CD4-positive, alpha-beta T cell treated with Interleukin-15 for 1 hour (primary cell): Measurements from ENCODE around the gene EIF2B5.
A peak's percentile ranks its signal among the peaks of the same experiment; 100 is the strongest.
"Not testable (repeated sequence)": the region's sequence is repeated elsewhere in the genome, so short reads cannot be mapped to it uniquely, and the experiment has no call there.

Experiments used
- DNase-seq: peaks from one replicate; pipeline ENCODE4 v3.0.0-alpha.2; 2020

The EIF2B5 gene

DNA sequence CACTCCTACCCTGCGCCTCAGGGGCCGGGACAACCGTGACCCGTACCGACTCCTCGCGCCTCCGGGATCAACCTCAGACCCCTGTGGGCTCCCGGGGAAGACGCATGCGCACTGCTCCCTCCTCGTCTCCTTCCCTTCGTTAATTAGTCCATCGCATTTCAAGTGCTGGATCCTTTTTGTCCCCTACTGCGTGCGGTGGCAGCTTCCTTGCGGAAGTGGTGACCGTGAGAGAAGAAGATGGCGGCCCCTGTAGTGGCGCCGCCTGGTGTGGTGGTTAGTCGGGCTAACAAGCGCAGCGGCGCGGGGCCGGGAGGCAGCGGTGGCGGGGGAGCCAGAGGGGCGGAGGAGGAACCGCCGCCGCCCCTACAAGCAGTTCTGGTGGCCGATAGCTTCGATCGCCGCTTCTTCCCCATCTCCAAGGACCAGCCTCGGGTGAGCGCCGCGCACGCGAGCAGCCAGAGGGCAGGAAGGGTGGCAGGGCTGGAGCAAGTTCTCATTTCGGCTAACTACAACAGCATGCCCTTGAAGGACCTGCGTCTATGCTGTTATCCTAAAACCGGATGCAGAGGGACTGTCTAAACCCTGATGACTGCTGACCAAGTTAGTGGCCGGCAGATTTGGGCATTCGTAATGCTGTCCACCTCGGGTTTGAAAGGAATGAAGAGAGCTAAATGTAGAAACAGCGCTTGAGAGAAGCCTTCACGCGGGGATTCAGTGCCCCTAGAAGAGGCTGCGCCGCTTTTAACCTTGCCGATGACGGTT lies at the start of gene EIF2B5:
EIF2B5 (plus strand) TSS at position 210 of the 762 bp plus-strand sequence; CDS start at position 238, 28 bp downstream.
- peak; percentile 90 for DNase-seq

DNA sequence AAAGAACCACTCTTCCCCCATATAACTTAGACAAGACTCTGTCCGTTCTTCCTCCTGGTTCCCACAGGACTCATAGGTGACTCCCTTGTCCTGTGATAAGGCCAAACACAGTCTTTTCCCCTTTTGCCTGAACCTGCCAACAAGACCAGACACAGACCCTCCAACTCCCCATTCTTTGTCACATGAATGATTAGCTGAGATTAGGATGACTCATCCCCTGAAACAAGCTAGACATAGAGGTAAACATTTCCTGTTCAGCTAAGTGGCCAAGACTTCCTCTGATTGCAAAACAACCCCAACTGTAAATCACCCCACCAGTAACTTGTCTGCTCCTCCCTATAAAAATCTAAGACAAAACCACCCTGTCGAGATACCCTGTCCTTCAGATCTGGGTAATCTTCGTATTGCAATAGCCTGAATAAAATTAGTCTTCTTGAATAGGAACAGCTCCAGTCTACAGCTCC lies 49.7 kb upstream of the EIF2B5 start:
- DNase-seq = no peak

DNA sequence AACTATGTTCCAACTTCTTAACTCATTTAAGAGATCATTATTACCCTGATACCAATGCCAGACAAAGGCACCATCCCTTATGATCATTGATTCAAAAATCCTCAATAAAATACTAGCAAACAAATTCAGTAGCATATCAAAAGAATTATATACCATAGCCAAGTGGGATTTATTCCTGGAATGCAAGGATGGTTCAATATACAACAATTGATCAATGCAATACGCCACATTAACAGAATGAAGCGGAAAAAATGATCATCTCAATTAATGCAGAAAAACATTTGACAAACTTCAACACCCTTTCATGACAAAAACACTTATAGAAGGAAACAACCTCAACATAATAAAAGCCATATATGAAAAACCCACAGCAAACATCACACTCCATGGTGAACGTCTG lies 43.0 kb upstream of the EIF2B5 start:
- DNase-seq = no peak

DNA sequence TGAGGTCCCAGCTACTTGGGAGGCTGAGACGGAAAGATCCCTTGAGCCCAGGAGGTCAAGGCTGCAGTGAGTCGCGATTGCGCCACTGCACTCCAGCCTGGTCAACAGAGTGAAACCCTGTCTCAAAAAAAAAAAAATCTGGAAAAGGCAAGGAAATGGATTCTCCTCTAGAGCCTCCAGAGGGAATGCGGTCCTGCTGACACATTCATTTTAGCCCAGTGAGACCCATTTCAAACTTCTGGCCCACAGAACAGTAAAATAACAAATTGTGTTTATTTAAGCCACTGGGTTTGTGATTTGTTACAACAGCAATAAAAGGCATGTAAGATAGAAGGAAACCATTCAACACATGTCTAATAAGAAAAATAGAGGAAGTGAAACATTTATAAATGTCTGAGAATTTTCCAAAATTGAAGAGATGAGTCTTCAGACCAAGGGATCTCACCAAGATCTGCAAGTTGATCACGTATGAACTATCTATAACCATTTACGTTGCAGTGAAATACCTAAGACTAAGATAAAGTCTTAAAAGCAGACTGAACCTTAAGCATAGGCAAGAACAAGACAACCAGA lies 38.3 kb upstream of the EIF2B5 start, which contains the start of gene HTR3E:
HTR3E (plus strand) TSS at position 254 of the 573 bp plus-strand sequence. CDS start 466 bp downstream, outside the sequence.
- no peak for DNase-seq

DNA sequence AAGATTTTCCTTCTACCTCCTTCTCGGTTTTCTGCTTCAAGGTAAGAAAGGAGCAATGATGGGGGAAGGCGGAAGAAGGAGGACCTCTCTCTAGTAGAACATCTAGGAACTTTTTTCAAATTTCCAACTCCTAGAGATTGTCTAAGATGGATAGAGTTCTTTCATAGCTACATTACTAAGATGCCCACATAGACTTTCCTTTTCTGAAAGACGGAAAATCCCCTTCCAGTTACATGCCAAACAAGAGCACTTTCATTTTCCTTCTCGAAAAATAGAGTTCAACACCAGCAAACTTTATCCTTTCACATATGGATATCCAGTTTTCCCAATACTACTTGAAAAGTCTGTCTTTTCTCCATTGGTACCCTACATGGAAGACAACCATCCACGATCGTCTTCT lies 37.6 kb upstream of the EIF2B5 start:
- DNase-seq = no peak

DNA sequence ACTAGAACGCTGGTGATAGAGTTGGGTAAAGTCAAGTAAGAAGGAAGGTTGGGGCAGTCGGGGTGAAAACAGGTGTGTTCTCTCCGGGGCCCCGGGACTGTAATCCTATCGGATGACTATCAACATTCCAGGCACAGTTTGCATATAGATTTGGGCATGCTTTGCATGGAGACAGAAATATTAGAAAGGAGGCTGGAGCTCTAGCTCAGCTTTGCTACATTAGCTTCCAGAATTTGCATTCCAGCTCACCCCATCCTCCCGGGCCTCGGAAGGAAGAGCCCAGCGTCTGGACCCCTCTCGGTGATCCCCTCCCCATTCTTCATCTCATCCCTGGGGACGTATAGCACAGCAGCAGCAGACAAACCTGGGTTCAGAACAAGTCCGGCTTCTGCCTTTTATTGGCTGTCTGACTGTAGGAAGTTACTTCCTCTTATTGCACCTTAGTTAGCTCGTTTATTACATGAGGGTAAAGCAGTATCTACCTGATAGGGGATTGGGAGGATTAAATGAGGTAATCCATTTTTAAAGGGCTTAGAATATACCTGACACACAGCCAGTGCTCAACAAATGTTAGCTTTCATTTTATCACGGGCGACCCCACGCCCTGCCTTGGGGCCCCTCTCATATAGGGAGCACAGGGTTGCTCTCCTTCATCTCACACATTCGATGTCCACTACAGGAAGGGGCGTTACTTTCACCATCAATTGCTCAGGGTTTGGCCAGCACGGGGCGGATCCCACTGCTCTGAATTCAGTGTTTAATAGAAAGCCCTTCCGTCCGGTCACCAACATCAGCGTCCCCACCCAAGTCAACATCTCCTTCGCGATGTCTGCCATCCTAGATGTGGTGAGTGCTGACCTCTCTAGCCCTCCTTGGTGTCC lies 35.1 kb upstream of the EIF2B5 start:
- no peak for DNase-seq

DNA sequence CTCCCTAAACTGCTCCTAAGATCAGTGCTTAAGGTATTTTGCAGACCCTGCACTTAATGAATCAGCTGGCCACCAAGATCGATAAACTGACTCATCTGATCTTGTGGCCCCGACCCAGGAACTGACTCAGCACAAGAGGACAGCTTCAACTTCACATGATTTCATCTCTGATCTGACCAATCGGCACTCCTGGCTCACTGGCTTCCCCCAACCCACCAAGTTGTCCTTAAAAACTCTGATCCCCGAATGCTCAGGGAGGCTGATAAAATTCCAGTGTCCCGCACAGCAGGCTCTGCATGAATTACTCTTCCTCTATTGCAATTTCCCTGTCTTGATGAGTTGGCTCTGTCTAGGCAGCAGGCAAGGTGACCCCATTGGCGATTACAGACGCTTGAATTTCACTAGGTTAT lies 24.8 kb upstream of the EIF2B5 start:
- DNase-seq = no peak

DNA sequence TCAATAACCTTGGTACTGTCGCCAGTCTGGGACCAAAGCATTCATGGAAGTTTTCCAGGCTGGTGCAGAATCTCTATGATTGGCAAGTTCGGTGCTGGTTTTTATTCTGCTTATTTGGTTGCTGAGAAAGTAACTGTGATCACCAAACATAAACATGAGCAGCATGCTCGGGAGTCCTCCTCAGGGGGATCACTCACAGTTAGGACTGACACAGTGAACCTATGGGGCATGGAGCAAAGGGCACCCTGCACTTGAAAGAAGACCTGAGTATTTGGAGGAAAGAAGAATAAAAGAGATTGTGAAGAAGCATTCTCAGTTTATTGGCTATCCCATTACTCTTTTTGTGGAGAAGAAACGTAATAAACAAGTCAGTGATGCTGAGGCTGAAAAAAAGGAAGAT lies 19.1 kb upstream of the EIF2B5 start:
- DNase-seq = no peak

DNA sequence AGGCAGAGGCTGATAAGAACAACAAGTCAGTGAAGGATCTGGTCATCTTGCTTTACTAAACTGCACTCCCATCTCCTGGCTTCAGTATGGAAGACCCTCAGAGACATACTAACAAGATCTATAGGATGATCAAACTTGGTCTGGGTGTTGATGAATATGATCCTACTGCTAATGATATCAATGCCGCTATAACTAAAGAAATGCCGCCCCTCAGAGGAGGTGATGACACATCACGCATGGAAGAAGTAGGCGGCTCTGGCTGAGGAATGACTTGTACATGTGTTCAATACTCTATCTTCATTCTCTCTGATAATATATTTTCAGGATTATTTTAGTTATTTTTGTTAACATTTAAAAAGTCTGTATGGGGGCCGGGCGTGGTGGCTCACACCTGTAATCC lies 17.5 kb upstream of the EIF2B5 start:
- DNase-seq = no peak

DNA sequence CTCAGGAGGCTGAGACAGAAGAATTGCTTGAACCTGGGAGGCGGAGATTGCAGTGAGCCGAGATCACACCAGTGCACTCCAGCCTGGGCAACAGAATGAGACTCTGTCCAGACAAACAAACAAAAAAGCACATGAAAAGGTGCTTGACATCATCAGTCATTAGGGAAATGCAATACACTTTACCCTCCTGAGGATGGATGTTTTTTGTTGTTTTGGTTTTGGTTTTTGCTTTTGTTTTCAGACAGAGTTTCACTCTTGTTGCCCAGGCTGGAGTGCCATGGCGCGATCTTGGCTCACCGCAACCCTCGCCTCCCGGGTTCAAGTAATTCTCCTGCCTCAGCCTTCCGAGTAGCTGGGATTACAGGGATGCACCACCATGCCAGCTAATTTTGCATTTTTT lies 14.1 kb upstream of the EIF2B5 start:
- DNase-seq = not testable (repeated sequence)

DNA sequence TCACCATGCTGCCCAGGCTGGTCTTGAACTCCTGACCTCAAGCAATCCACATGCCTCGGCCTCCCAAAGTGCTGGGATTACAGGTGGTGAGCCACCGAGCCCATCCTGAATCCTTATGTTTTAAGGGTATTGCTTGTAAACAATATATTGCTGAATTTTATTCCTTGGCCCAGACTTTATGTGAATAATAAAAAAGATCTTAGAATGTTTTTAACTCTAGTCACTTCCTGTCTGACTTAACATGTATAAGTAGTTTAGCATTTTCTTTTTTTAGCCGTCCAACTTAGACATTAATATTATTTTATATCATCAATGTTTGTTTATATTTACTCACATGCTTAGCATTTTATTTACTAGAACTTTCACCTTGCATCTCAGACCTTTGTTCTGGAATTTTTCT lies 9.2 kb upstream of the EIF2B5 start:
- no peak for DNase-seq

DNA sequence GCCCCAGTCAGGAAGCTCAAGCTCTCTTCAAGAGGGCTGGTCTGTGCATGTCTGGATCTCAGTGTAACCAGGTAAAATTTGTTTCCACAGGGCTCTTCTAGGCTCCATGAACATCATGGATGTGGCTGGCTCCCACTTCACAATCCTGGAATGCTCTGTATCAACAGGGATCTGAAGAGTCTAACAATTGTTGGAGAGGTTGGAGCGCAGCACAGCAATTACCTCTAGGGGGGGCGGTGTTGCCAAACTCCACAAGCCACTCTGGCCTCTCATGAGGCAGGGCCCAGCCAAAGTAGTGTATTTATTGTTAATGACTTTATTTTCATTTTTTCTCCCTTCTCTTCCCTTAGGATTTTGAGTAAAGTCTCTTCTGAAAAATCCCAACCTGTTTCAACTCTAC lies 6.1 kb upstream of the EIF2B5 start:
- DNase-seq = no peak

DNA sequence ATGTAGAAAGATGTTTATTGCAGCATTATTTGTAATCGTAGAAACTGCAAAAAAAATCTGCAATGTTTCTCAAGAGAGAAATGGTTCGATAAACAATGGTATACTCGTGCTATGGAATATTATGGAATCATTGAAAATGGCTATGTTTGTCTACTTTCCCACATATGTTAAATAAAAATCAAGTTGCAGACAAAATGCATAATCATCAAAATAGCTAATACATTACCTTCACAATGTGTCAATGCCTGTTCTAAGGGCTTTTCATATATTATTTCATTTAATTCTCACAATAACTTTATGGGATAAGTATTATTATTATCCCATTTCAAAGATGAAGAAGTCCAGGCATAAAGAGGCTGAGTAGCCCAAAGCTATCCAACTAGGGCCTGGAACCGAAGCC lies 2.2 kb upstream of the EIF2B5 start:
- DNase-seq = no peak

DNA sequence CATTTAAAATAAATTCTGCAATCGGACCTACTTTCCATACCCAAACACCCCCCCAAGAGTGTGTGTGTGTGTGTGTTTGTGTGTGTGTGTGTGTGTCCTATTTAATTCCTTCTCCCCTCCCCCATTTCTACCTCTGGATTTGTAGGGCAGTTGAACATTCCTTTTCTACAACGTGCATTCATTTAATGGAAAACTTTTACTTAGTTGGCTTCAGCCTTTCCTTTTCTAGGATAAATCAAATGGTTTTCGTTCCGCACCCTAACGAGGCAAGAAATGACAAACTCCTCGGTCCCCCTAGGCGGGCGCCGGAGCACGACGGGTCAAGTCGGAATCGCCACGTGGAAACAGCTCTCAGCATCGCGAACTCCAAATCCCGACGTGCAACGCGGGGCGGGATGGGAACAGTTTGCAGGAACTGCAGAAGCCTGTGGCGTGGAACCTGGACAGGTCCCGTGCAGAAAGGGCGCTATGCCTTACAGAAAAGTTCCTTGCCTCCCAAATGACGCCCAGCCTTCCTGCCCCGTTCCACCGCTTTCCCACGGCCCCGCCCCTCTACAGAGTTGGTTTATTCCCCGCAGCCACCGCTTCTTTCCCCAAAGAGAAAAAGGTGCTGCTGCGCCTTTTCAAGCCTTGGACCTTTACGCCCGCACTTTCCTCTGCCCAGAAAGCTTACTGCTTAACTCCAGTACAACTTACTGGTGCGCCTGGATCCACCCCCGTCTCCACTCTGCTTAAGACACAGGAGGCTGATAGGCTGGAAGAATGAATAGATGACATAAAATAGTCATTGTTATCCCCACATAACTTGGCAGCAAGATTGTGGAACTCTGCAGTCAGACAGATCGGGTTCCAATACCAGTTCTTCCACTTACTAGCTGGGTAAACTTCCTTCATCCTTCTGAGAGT lies 1.1 kb upstream of the EIF2B5 start:
- peak; percentile 43 for DNase-seq

DNA sequence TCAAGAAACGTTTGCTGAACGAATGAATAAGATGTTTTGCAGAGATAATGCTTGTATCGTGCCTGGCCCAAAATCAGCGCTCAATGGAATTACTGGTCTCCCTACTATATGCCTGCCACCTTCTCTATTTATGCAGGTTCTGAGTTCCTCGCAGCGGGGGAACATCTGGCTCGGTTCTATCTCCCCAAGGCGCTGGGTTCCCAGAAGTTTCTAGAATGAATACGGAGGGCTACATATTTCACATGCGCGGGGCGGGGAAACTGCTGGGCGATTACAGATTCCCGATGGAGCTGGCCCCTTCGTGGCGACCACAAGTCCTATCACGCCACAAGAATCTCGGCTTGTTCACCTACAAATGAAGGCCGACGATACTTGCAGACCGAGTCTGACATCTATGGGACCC lies 411 bp upstream of the EIF2B5 start:
- no peak for DNase-seq

DNA sequence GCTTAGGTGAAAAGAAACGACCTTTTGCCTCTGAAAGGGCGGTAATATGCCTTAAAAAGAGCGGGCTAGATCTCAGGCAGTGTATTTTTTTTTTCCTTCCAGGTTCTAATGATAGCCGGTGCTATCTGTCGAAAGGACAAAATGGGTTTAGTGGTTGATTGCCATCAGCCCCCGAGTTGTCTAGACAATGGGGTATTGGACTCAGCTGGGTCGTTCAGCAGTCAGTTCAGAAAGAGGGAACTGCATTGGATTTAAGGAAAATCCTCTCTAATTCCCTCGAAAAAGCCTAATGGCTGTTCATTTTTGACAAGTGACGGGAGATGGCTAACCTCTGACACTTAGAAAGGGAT lies 728 bp downstream of the EIF2B5 start:
- DNase-seq = no peak

DNA sequence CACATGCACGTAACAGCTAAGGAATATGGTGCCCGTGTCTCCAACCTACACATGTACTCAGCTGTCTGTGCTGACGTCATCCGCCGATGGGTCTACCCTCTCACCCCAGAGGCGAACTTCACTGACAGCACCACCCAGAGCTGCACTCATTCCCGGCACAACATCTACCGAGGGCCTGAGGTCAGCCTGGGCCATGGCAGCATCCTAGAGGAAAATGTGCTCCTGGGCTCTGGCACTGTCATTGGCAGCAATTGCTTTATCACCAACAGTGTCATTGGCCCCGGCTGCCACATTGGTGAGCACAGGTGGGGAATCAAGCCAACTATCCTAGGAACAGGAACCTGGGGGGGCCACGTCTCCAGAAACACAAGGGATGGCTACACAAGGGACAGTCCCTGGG lies 5.3 kb downstream of the EIF2B5 start:
- DNase-seq = no peak

DNA sequence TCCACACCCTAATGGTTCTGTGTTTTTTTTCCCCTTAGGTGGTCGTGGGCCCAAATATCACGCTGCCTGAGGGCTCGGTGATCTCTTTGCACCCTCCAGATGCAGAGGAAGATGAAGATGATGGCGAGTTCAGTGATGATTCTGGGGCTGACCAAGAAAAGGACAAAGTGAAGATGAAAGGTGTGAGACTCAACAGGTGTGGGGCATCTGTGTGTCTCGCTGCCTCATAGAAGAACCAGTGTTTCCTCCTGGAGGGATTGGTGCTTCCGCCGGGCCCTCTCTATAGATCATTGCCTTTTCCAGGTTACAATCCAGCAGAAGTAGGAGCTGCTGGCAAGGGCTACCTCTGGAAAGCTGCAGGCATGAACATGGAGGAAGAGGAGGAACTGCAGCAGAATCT lies 7.0 kb downstream of the EIF2B5 start:
- DNase-seq = no peak

DNA sequence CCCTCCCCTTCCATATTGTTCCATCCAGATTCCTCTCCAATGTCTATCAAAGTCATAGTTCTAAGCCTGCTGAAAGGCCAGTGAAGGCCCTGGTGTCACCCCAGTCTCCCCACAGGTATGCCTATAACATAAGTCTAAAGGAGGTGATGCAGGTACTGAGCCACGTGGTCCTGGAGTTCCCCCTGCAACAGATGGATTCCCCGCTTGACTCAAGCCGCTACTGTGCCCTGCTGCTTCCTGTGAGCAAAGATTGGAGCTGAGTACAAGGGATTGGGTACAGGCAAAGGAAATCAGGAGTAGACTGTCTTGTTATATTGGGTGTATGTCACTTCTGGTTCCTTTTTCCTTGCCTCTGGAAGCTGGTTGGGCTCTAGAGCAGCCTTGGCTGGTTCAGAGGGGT lies 8.2 kb downstream of the EIF2B5 start:
- DNase-seq = no peak

DNA sequence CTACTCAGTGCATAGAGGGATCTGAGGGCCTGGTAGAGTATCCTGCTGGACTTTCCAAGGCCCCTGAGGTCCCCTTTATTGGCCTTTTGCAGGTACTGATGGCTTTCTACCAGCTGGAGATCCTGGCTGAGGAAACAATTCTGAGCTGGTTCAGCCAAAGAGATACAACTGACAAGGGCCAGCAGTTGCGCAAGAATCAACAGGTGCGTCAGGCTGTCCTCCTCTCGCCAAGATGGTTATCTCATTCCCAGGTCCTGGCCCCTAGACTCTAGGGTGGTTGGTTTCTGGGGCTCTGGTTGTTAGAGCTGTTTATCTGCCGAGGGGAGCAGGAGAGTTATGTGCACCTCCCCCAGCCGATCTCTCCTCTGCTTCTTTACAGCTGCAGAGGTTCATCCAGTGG lies 9.3 kb downstream of the EIF2B5 start:
- no peak for DNase-seq

DNA sequence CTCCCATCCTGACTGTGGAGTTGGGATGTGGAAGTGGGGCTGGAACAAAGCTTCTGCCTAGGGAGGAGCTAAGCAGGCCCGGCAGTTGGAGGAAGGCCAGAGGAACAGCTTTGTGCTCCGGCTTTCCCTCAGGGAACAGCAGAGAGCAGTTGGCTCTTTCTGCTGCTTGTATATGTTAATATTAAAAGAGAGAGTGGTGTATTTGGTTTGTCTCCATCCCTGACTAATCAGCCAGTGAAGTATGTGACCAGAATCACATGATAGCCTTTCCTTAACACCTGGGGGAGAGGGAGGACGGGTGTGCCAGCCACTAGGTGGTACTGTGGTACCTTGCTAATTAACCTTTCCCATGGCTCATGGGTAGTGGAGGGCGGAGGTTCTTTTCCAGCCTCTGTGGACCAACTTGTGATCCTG lies 10.0 kb downstream of the EIF2B5 start:
- peak; percentile 31 for DNase-seq

DNA sequence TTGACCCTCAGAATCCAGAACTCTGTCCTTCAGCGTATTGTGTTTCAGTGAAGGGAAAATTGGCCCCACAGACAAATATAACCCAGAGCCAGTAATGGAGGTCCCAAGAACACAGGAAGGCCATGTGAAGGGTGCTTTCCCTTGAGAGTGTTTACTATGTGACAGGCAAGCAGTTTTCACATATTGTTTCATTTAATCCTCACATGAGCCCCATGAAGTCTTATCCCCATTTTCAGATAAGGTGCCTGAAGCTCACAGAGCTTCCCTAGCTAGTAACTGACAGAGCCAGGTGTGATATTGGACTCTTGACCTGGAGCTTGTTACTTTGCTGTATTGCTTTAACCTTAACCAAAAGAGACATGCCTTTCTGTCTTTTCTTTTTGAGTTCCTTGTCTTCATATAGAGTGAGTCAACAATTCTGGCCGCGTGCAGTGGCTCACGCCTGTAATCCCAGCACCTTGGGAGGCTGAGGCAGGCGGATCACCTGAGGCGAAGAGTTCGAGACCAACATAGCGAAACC lies 10.7 kb downstream of the EIF2B5 start:
- no peak for DNase-seq
